GM12878 (cell line): Measurements from ENCODE around the gene EGFR.

Source experiments
- CTCF ChIP-seq, 3 experiments: IDR thresholded peaks in 2 of 3; conservative IDR thresholded peaks in 1 of 3; 2 replicates each; pipeline ENCODE4 v1.5.1; 2011; ENCODE audit warnings: low read depth in 3 of 3, low read length in 3 of 3, mild to moderate bottlenecking in 3 of 3, control low read depth in 2 of 3, moderate library complexity in 2 of 3, inconsistent platforms in 1 of 3, mixed read lengths in 1 of 3; ENCODE audit not compliant: control insufficient read depth in 2 of 3, insufficient read depth in 1 of 3; ENCODE audit errors: extremely low read depth in 1 of 3
- NRF1 ChIP-seq: conservative IDR thresholded peaks from 2 replicates; pipeline ENCODE4 v1.6.1; 2011; ENCODE audit warnings: mild to moderate bottlenecking, low read depth, low read length, improper control_type of control experiment

DNA sequence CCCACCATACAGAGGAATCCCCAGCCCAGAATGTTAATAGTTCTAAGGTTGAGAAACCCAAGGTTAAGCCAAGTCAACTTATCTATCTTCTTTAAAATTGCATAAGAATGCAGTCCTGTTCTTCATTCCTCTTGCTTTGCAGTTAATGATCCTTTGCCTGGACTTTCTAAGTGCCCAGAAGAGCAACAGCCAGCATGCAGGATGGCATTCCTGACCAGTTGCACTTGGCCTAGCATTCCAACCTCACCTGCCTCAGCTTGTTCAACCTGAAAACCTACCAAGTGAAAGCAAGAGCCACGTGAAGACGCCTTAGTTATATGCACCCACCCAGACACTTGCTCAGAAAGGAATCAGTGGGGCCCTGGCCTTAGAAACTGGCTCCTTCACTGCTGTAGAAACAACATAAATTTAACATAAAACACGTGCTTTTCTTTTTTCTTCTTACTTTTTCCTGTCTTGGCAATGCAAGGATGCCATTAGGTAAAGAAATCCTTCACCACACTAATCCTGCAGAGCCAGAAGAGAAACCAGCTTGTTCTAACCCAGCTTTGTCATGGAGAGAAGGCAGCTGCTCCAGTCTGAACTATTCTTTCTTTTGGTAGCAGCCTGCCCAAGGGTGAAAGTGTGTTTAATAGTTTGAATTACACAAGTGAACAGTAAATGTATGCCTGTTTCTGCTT, 25.0 kb downstream of the EGFR start:
- TF ChIP-seq CTCF (IDR thresholded peaks at IDR 0.05 in 2 of 3, conservative IDR thresholded peaks at IDR 0.05 in 1 of 3; ENCODE audit: control insufficient read depth in 2 of 3, extremely low read depth in 1 of 3, insufficient read depth in 1 of 3, low read depth in 3 of 3, low read length in 3 of 3) (no peak), NRF1 (no peak)
